ENCODE results near the gene PTPRM.

DNA sequence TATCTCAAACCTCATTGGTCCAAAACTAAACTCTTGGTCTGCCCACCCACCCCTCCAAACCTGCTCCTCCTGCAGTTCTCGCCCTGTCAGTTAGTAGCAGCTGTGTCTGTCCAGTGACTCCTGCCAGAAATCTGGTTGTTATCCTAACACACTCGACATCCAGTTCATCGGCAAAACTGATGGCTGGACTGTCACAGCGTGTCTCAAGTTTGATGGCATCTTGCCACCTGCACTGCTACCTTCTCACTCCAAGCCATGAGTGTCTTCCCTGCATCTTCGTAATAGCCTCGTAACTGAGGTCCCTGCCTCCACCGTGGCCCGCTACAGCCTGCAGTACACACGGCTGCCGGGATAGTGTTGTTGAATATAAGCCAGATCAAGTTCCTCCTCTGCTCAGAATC is 572.0 kb downstream of the PTPRM start:
- TF ChIP-seq, protein P1, sequence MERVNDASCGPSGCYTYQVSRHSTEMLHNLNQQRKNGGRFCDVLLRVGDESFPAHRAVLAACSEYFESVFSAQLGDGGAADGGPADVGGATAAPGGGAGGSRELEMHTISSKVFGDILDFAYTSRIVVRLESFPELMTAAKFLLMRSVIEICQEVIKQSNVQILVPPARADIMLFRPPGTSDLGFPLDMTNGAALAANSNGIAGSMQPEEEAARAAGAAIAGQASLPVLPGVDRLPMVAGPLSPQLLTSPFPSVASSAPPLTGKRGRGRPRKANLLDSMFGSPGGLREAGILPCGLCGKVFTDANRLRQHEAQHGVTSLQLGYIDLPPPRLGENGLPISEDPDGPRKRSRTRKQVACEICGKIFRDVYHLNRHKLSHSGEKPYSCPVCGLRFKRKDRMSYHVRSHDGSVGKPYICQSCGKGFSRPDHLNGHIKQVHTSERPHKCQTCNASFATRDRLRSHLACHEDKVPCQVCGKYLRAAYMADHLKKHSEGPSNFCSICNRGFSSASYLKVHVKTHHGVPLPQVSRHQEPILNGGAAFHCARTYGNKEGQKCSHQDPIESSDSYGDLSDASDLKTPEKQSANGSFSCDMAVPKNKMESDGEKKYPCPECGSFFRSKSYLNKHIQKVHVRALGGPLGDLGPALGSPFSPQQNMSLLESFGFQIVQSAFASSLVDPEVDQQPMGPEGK (CRISPR knock-in tag; IDR thresholded peaks at IDR 0.05; ENCODE audit: borderline replicate concordance), result no peak
- TF ChIP-seq, protein P2, sequence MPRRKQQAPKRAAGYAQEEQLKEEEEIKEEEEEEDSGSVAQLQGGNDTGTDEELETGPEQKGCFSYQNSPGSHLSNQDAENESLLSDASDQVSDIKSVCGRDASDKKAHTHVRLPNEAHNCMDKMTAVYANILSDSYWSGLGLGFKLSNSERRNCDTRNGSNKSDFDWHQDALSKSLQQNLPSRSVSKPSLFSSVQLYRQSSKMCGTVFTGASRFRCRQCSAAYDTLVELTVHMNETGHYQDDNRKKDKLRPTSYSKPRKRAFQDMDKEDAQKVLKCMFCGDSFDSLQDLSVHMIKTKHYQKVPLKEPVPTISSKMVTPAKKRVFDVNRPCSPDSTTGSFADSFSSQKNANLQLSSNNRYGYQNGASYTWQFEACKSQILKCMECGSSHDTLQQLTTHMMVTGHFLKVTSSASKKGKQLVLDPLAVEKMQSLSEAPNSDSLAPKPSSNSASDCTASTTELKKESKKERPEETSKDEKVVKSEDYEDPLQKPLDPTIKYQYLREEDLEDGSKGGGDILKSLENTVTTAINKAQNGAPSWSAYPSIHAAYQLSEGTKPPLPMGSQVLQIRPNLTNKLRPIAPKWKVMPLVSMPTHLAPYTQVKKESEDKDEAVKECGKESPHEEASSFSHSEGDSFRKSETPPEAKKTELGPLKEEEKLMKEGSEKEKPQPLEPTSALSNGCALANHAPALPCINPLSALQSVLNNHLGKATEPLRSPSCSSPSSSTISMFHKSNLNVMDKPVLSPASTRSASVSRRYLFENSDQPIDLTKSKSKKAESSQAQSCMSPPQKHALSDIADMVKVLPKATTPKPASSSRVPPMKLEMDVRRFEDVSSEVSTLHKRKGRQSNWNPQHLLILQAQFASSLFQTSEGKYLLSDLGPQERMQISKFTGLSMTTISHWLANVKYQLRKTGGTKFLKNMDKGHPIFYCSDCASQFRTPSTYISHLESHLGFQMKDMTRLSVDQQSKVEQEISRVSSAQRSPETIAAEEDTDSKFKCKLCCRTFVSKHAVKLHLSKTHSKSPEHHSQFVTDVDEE (CRISPR knock-in tag; IDR thresholded peaks at IDR 0.05), result no peak
- TF ChIP-seq PPARA (CRISPR knock-in tag; IDR thresholded peaks at IDR 0.05; ENCODE audit: borderline replicate concordance) (no peak), TCF4 (CRISPR knock-in tag; IDR thresholded peaks at IDR 0.05; ENCODE audit: borderline replicate concordance) (no peak), RARB (CRISPR knock-in tag; IDR thresholded peaks at IDR 0.05) (no peak), GLIS3 (CRISPR knock-in tag; IDR thresholded peaks at IDR 0.05) (no peak), ARNTL (CRISPR knock-in tag; IDR thresholded peaks at IDR 0.05; ENCODE audit: borderline replicate concordance, low read depth) (no peak)

Data from SK-N-SH treated with all-trans-retinoic acid at 6 μM for 48 hours (cell line).